Neural progenitor cell (in vitro differentiated cells): Measurements from ENCODE around the gene NPY2R. TPM values are rescaled to one million over a fixed set of nuclear protein-coding genes. Genes with fewer than 3 reads are reported as not detected.
A peak's percentile ranks its signal among the peaks of the same experiment; 100 is the strongest.

ENCODE experiments used
- DNase-seq: peaks from one replicate; pipeline ENCODE4 v3.0.0-alpha.2; 2016; ENCODE audit warnings: low spot score
- H2AFZ ChIP-seq: fragments of 200-600 bp; sonication (generic); replicated peaks from 2 replicates; pipeline ENCODE4 v1.6.1; 2016; ENCODE audit warnings: antibody characterized with exemption
- H3F3A ChIP-seq: fragments of 200-600 bp; sonication (generic); 2 replicates; pipeline ENCODE4 v1.6.1; 2016; ENCODE audit warnings: antibody characterized with exemption, low read depth
- H3K27ac ChIP-seq: fragments of 200-600 bp; sonication (generic); 2 replicates; pipeline ENCODE4 v1.5.1; 2016; ENCODE audit warnings: mild to moderate bottlenecking
- H3K27me3 ChIP-seq: fragments of 200-600 bp; sonication (generic); 2 replicates; pipeline ENCODE4 v1.6.1; 2016; ENCODE audit warnings: mild to moderate bottlenecking, moderate library complexity
- H3K36me3 ChIP-seq: fragments of 200-600 bp; sonication (generic); 2 replicates; pipeline ENCODE4 v1.5.1; 2016
- H3K4me1 ChIP-seq: fragments of 200-600 bp; sonication (generic); 2 replicates; pipeline ENCODE4 v1.6.1; 2016; ENCODE audit warnings: mixed run types
- H3K4me2 ChIP-seq: fragments of 200-600 bp; sonication (generic); 2 replicates; pipeline ENCODE4 v1.6.1; 2016
- H3K4me3 ChIP-seq: fragments of 200-600 bp; sonication (generic); 2 replicates; pipeline ENCODE4 v1.5.1; 2016
- H3K79me2 ChIP-seq: fragments of 200-600 bp; sonication (generic); 2 replicates; pipeline ENCODE4 v1.6.1; 2016; ENCODE audit warnings: low read depth
- H3K9ac ChIP-seq: fragments of 200-600 bp; sonication (generic); 2 replicates; pipeline ENCODE4 v1.6.1; 2016
- H3K9me3 ChIP-seq: fragments of 200-600 bp; sonication (generic); 2 replicates; pipeline ENCODE4 v1.5.1; 2016; ENCODE audit warnings: low read depth
- H4K20me1 ChIP-seq: fragments of 200-600 bp; sonication (generic); 2 replicates; pipeline ENCODE4 v1.6.1; 2016; ENCODE audit warnings: low read depth
- H3K27ac Mint-ChIP-seq: 3 replicates; pipeline ENCODE4 v1.8.0; 2021; ENCODE audit warnings: mixed read lengths
- H3K27me3 Mint-ChIP-seq: 2 replicates; pipeline ENCODE4 v1.8.0; 2022; ENCODE audit warnings: low read depth, mild to moderate bottlenecking, inconsistent platforms, moderate library complexity, mixed read lengths; ENCODE audit not compliant: insufficient read depth
- H3K36me3 Mint-ChIP-seq: 3 replicates; pipeline ENCODE4 v1.8.0; 2021; ENCODE audit warnings: mixed read lengths
- H3K4me1 Mint-ChIP-seq: 3 replicates; pipeline ENCODE4 v1.8.0; 2021; ENCODE audit warnings: mixed read lengths
- H3K4me3 Mint-ChIP-seq: 3 replicates; pipeline ENCODE4 v1.8.0; 2021; ENCODE audit warnings: mild to moderate bottlenecking, moderate library complexity, mixed read lengths
- H3K9me3 Mint-ChIP-seq: 3 replicates; pipeline ENCODE4 v1.8.0; 2020; ENCODE audit warnings: mixed read lengths
- EZH2 ChIP-seq: fragments of 200-600 bp; sonication (generic); IDR thresholded peaks from 2 replicates; pipeline ENCODE4 v1.6.1; 2017; ENCODE audit warnings: antibody characterized with exemption, mild to moderate bottlenecking, moderate library complexity
- EZH2phosphoT487 ChIP-seq: fragments of 200-600 bp; sonication (generic); IDR thresholded peaks from 2 replicates; pipeline ENCODE4 v1.6.1; 2017; ENCODE audit warnings: antibody characterized with exemption
- total RNA-seq: library from RNA; depleted of rRNA; stranded (reverse); fragments of >200 nt; gene quantifications from 2 replicates; pipeline ENCODE4 v1.2.3, GENCODE V29; 2015; ENCODE audit warnings: low replicate concordance
- TF ChIP-seq, protein P1 (sequence below): fragments of 200-600 bp; sonication (generic); IDR thresholded peaks from 2 replicates; pipeline ENCODE4 v1.5.1; 2017; ENCODE audit warnings: antibody characterized with exemption, mild to moderate bottlenecking

NPY2R gene
- total RNA-seq, 1 donor from 2014 or later: 8.5 TPM

DNA sequence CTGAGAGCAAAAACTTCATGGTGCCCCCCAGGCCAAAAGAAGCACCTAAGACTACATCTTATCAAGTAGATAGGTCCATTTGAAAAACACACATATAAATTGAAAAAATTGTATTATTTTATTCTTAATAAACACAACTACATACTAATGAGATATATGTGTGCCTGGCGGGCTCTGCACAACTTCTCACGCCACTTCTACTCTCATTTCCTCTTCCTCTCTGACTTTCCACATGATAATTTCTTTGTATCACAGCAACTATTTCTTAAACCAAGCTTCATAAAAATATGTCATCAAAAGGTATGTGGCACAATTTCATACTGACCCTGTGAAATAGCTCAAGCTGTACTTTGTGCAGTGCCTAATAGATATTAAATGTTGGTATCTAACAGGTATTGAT is 10.7 kb upstream of the NPY2R start:
- TF ChIP-seq, protein P1, sequence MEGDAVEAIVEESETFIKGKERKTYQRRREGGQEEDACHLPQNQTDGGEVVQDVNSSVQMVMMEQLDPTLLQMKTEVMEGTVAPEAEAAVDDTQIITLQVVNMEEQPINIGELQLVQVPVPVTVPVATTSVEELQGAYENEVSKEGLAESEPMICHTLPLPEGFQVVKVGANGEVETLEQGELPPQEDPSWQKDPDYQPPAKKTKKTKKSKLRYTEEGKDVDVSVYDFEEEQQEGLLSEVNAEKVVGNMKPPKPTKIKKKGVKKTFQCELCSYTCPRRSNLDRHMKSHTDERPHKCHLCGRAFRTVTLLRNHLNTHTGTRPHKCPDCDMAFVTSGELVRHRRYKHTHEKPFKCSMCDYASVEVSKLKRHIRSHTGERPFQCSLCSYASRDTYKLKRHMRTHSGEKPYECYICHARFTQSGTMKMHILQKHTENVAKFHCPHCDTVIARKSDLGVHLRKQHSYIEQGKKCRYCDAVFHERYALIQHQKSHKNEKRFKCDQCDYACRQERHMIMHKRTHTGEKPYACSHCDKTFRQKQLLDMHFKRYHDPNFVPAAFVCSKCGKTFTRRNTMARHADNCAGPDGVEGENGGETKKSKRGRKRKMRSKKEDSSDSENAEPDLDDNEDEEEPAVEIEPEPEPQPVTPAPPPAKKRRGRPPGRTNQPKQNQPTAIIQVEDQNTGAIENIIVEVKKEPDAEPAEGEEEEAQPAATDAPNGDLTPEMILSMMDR: no peak
- TF ChIP-seq EZH2phosphoT487 (no peak), EZH2 (no peak)
- Histone ChIP-seq H3F3A (no peaks in the 10 kb centered on the region), H2AFZ (no peak overlapping the region), H3K9ac (no peak overlapping the region), H3K27me3 (no peaks in the 10 kb centered on the region), H3K4me1 (no peaks in the 10 kb centered on the region), H3K79me2 (no peaks in the 10 kb centered on the region), H3K36me3 (no peaks in the 10 kb centered on the region), H4K20me1 (no peaks in the 10 kb centered on the region), H3K4me2 (no peak overlapping the region), H3K9me3 (no peaks in the 10 kb centered on the region), H3K4me3 (no peak overlapping the region), H3K27ac (no peak overlapping the region)
- Mint-ChIP-seq H3K9me3 (no peaks in the 10 kb centered on the region), H3K4me3 (no peak overlapping the region), H3K36me3 (no peaks in the 10 kb centered on the region), H3K27ac (no peak overlapping the region), H3K4me1 (no peaks in the 10 kb centered on the region), H3K27me3 (peaks cover 2% of the 10 kb centered on the region)
- DNase-seq: no peak

DNA sequence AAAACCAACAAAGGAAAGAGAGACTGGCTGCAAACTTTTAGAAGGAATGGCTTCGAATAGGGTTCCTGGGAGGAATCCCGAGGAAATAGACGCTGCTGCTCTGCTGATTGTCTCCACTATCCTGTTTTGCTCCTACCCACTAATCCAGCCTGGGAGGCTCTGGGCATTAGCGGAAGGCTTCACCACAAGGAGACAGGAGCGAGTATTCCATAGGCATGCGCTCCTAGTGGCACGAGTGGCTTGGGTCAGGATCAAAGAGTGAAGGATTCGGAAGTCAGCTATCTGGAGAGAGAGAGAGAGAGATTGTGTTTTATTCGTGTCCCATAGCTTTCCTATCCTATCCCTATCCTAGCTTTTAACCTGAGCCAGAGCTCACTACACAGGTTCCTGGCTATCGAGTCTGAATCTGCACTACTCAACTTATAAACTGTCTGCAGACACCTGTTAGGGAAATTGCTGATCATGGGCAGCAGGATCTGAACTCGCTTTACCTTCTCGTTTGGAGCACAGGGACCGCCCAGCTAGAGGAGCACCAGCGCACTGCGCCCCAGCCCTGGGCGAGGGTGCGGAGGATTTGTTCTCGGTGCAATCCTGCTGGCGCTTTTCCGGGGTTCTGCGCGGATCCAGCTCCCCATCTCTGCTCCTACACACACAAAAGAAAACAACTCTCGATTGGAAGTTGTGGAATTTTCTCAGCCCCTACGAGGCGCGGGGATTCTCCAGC is 740 bp upstream of the NPY2R start:
- H3K4me1 ChIP-seq: peaks cover 28% of the 10 kb centered on the region
- no peaks in the 10 kb centered on the region for H3K9me3 Mint-ChIP-seq
- H3K9me3 ChIP-seq: no peaks in the 10 kb centered on the region
- peaks cover 24% of the 10 kb centered on the region for H3K27me3 Mint-ChIP-seq
- no peaks in the 10 kb centered on the region for H4K20me1 ChIP-seq
- H2AFZ ChIP-seq: peak overlapping the region; percentile 98
- peak; percentile 83 for DNase-seq
- H3K4me1 Mint-ChIP-seq: peaks cover 5% of the 10 kb centered on the region
- peak overlapping the region; percentile 83 for H3K4me3 Mint-ChIP-seq
- H3F3A ChIP-seq: no peaks in the 10 kb centered on the region
- TF ChIP-seq EZH2phosphoT487 (no peak), EZH2 (no peak)
- TF ChIP-seq, protein P1: peak; percentile 58
- H3K4me2 ChIP-seq: peak overlapping the region; percentile 89
- peak overlapping the region; percentile 73 for H3K4me3 ChIP-seq
- no peak overlapping the region for H3K27ac ChIP-seq
- no peak overlapping the region for H3K9ac ChIP-seq
- H3K27ac Mint-ChIP-seq: no peak overlapping the region
- peaks cover 45% of the 10 kb centered on the region for H3K27me3 ChIP-seq
- no peaks in the 10 kb centered on the region for H3K36me3 ChIP-seq
- no peaks in the 10 kb centered on the region for H3K36me3 Mint-ChIP-seq
- no peaks in the 10 kb centered on the region for H3K79me2 ChIP-seq

DNA sequence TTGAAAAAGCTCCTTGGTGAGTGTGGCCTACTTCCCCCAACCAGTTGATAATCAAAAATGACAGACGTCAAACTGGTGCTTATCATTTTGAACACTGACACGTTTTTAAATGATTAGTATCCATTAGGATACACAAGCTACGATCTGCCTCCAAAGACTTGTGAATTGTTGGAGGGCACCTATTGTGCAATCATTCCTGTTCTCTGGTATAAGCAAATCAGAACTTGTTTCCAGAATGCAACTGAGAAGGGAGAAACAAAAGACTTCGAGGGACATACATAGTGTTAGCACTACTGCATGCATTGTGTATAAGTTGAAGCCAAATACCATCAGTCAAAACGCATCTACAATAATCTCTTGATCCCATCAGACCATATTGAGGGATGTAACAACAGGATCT is 11.6 kb downstream of the NPY2R start:
- no peak for DNase-seq
- no peaks in the 10 kb centered on the region for H3K27me3 Mint-ChIP-seq
- no peak overlapping the region for H3K4me3 Mint-ChIP-seq
- Histone ChIP-seq H3K79me2 (no peaks in the 10 kb centered on the region), H3K4me2 (no peak overlapping the region), H3K4me1 (no peaks in the 10 kb centered on the region), H3K36me3 (no peaks in the 10 kb centered on the region), H3F3A (no peaks in the 10 kb centered on the region), H4K20me1 (no peaks in the 10 kb centered on the region), H3K27me3 (no peaks in the 10 kb centered on the region), H3K9me3 (no peaks in the 10 kb centered on the region), H3K4me3 (no peak overlapping the region), H3K9ac (no peak overlapping the region), H3K27ac (no peak overlapping the region), H2AFZ (no peak overlapping the region)
- no peaks in the 10 kb centered on the region for H3K9me3 Mint-ChIP-seq
- H3K4me1 Mint-ChIP-seq: no peaks in the 10 kb centered on the region
- no peaks in the 10 kb centered on the region for H3K36me3 Mint-ChIP-seq
- no peak overlapping the region for H3K27ac Mint-ChIP-seq
- TF ChIP-seq, protein P1: no peak
- no peak for TF ChIP-seq EZH2
- no peak for TF ChIP-seq EZH2phosphoT487
